Mononuclear cell (primary cell): ENCODE results near the gene METTL15. TPM values are rescaled to one million over a fixed set of nuclear protein-coding genes. Genes with fewer than 3 reads are reported as not detected.
"Not testable (repeated sequence)": the region's sequence is repeated elsewhere in the genome, so short reads cannot be mapped to it uniquely, and the experiment has no call there.

ENCODE experiments used
- H3K27me3 ChIP-seq: 2 replicates; pipeline ENCODE4 v1.6.0; 2011; ENCODE audit warnings: low read length, control low read depth; ENCODE audit not compliant: insufficient read depth
- H3K4me1 ChIP-seq: 2 replicates; pipeline ENCODE4 v1.5.1; 2011; ENCODE audit warnings: mild to moderate bottlenecking, low read length, control low read depth; ENCODE audit not compliant: insufficient read depth
- H3K4me3 ChIP-seq: 2 replicates; pipeline ENCODE4 v1.5.1; 2011; ENCODE audit warnings: mild to moderate bottlenecking, low read length, moderate library complexity
- H3K9me3 ChIP-seq: 2 replicates; pipeline ENCODE4 v1.5.1; 2011; ENCODE audit warnings: low read depth, mild to moderate bottlenecking, control low read depth, low read length
- total RNA-seq: library from RNA; depleted of rRNA; stranded (reverse); fragments of >200 nt; gene quantifications from one replicate; pipeline ENCODE4 v1.2.3, GENCODE V29; 2012

Gene METTL15
- total RNA-seq, 1 donor = 5.2 TPM

GRCh38 chr11:28137366-28137765, 29.2 kb downstream of the METTL15 start:
- Histone ChIP-seq H3K4me3 (no peak overlapping the region), H3K9me3 (peaks cover 25% of the 10 kb centered on the region), H3K27me3 (no peaks in the 10 kb centered on the region), H3K4me1 (no peaks in the 10 kb centered on the region)

DNA sequence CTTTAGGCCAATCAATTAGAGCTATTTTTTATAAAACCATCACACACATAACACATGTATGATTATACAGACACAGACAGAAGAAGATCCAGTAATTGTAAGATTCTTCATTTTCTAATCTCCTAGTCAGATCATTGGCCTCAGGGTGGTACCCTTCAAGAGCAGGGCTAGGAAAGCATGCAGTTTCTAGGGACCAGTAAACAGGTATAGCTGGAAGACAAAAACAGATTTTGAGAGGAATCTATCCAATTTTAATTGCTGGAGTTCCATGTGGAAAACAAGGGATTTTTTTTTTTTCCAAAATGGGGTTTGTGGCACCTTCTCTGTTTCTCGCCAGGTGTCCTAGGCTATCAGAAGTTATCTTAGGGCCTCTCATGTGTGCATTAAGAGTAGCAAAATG, 29.6 kb downstream of the METTL15 start:
- H3K4me3 ChIP-seq = no peak overlapping the region
- no peaks in the 10 kb centered on the region for H3K4me1 ChIP-seq
- H3K9me3 ChIP-seq = peaks cover 25% of the 10 kb centered on the region

GRCh38 chr11:28139841-28140415, 31.7 kb downstream of the METTL15 start:
- Histone ChIP-seq H3K4me1 (no peaks in the 10 kb centered on the region), H3K9me3 (peaks cover 25% of the 10 kb centered on the region), H3K27me3 (no peaks in the 10 kb centered on the region), H3K4me3 (no peak overlapping the region)

More for the DNA sequence above, 29.6 kb downstream of the METTL15 start:
- H3K27me3 ChIP-seq = no peaks in the 10 kb centered on the region

DNA sequence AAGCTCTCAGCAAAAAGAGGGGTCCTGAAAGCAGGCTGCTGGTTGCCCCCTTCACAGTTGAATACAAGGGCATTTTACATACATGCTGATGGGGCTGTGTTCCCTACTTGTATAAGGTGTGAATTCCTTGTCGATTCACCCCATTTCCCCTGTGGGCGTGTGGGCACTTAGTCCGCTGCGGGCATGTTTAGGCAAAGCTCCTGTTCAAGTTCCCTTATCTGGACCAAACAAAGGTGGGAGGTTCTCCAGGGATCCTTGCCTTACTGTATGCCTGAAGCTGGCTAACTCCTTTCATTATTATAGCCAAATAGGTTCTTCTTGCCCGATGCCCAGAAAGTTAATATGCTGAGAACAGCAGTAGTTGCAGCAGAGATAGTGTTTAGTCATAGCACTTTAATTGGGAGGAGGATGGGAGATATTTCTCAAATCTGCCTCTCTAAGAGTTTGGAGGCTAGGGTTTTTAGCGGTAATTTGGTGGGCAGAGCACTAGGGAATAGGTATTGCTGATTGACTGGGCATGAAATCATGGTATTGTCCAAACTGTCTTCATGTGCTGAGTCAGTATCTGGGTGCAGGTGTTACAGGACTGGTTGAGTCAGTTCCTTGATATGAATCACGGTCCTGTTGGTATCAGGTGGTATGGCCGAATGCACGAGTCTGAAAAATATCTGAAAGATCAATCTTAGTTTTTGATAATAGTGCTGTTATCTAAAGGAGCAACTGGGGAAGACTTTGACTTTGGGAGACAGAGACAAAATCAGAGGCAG, 32.7 kb downstream of the METTL15 start:
- Histone ChIP-seq H3K4me3 (no peak overlapping the region), H3K27me3 (no peaks in the 10 kb centered on the region), H3K4me1 (no peaks in the 10 kb centered on the region), H3K9me3 (peaks cover 25% of the 10 kb centered on the region)

DNA sequence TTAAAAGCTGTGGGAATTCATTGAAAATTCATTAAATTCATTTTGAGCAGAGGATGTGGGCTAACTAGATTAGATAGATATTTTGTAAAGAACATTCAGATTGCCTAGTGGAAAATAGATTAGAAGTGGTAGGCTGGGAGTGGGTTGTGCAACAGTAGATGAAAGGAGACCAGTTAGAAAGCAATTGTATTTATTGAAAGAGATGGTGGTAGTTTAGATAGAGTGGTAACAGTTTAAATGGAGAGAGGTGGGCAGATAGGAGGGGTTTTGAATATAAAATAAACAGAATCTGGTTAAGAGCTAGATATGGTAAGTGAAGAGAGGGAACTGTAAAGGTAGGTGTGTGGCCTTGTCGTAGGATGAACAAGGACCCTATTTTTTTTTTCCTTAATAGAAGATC, 34.5 kb downstream of the METTL15 start:
- no peaks in the 10 kb centered on the region for H3K27me3 ChIP-seq
- no peaks in the 10 kb centered on the region for H3K4me1 ChIP-seq
- peaks cover 15% of the 10 kb centered on the region for H3K9me3 ChIP-seq
- no peak overlapping the region for H3K4me3 ChIP-seq

DNA sequence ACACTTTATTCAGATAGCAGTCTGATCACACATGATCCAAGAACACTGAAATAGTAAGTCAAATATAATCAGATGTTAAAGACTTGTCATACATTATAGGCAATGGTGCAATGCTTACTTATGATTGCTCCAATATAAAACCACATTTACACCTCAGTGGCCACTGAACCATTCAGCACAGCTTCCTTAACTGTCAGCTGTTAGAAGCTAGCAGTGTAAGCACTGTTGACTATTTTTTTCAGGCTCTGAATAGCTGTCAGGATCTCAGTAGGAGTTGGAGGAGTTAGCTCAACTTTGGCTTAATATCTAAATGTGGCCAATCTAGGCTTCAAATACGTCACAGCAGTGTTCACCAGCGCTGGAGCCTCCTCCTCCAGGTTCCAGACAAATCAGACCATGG, 36.6 kb downstream of the METTL15 start:
- H3K4me3 ChIP-seq = no peak overlapping the region
- peaks cover 8% of the 10 kb centered on the region for H3K9me3 ChIP-seq
- no peaks in the 10 kb centered on the region for H3K27me3 ChIP-seq
- H3K4me1 ChIP-seq = no peaks in the 10 kb centered on the region

DNA sequence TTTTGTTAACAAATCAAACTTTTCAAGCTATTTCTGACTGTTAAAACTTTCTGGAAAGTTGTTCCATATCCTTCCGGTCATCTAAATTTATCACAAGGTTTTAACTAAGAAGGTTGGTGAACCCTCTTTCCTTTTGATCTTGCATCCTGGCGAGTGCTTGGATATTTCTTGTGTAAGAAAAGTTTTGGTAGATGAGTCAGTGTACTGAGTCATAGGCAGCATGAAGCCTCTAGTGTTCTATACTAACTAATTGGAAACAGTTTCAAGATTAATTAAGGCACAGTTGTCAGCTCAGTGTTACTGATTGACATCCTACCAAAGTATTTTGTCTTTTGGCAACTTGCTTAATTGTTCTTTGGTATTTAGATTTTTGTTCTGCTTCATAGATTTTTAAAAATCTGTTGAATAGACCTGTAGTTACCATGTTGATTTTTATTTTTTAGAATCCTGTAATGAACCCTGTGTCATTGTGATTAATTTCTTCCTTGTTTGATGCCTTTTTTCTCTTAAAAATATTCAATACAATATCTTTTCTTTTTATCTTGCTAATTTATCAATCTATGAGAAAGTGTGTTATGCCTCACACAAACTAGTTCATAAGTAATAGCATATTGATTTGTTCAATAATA, 38.0 kb downstream of the METTL15 start:
- no peaks in the 10 kb centered on the region for H3K27me3 ChIP-seq
- H3K4me1 ChIP-seq = no peaks in the 10 kb centered on the region
- H3K9me3 ChIP-seq = no peaks in the 10 kb centered on the region
- H3K4me3 ChIP-seq = no peak overlapping the region

DNA sequence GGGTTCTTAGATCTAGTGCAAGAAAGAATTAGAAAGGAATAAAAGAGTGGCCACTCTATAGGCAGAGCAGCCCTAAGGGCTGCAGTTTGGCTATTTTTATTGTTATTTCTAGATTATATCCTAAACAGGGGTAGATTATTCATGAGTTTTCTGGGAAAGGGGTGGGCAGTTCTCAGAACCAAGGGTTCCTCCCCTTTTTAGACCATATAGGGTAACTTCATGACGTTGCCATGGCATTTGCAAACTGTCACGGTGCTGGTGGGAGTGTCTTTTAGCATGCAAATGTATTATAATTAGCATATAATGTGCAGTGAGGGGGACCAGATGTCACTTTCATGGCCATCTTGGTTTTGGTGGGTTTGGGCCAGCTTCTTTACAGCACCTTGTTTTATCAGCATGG, 44.6 kb downstream of the METTL15 start:
- no peaks in the 10 kb centered on the region for H3K27me3 ChIP-seq
- no peaks in the 10 kb centered on the region for H3K4me1 ChIP-seq
- H3K4me3 ChIP-seq = no peak overlapping the region
- H3K9me3 ChIP-seq = no peaks in the 10 kb centered on the region

DNA sequence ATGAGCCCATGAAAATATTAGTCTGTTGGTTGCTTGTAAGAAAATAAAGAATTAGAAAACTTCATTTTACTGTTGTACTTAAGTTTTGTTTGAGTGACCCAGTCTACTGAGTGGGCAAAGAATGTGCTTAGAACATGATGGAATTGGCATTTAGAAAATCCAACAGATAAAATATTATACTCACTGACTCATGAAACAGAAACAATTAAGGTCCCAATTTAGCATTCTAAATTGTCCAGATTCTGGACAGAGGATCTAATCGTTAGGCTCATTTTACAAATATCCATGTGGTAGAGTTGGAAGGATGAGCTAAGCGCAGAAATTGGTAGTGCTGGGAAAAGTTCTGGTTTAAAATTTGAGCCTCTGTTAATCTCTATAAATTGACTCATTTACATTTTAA, 45.4 kb downstream of the METTL15 start:
- Histone ChIP-seq H3K27me3 (no peaks in the 10 kb centered on the region), H3K9me3 (no peaks in the 10 kb centered on the region), H3K4me3 (no peak overlapping the region), H3K4me1 (no peaks in the 10 kb centered on the region)

DNA sequence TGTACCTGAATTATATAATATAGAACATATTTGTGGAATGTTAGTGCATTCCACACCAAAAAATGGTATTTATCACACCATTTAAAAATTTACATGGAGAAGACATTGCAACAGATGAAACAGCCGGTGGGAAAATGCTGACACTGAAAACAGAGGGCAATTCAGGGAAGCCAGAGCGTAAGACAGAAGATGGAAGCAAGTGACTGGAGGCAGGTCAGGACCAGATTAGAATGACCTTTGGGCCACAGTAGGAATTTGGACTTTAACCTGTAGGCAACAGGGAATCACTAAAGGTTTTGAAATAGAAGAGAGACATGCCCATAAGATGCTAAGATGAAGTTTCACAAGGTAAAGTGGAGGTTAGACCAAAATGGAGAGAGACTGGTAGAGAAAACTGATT, 60.5 kb downstream of the METTL15 start:
- H3K9me3 ChIP-seq = peaks cover 4% of the 10 kb centered on the region
- no peaks in the 10 kb centered on the region for H3K4me1 ChIP-seq
- H3K27me3 ChIP-seq = no peaks in the 10 kb centered on the region
- no peak overlapping the region for H3K4me3 ChIP-seq

- H3K9me3 ChIP-seq = peaks cover 8% of the 10 kb centered on the region
- no peaks in the 10 kb centered on the region for H3K27me3 ChIP-seq
- no peaks in the 10 kb centered on the region for H3K4me1 ChIP-seq
- H3K4me3 ChIP-seq = no peak overlapping the region
These were observed 61.6 kb downstream of the METTL15 start for GRCh38 chr11:28169816-28170215.

- Histone ChIP-seq H3K27me3 (no peaks in the 10 kb centered on the region), H3K9me3 (peaks cover 8% of the 10 kb centered on the region), H3K4me3 (no peak overlapping the region), H3K4me1 (no peaks in the 10 kb centered on the region)
These were observed 62.6 kb downstream of the METTL15 start for GRCh38 chr11:28170759-28171158.

GRCh38 chr11:28176351-28176750, 68.2 kb downstream of the METTL15 start:
- H3K4me3 ChIP-seq = no peak overlapping the region
- H3K9me3 ChIP-seq = peaks cover 8% of the 10 kb centered on the region
- H3K4me1 ChIP-seq = no peaks in the 10 kb centered on the region
- no peaks in the 10 kb centered on the region for H3K27me3 ChIP-seq

DNA sequence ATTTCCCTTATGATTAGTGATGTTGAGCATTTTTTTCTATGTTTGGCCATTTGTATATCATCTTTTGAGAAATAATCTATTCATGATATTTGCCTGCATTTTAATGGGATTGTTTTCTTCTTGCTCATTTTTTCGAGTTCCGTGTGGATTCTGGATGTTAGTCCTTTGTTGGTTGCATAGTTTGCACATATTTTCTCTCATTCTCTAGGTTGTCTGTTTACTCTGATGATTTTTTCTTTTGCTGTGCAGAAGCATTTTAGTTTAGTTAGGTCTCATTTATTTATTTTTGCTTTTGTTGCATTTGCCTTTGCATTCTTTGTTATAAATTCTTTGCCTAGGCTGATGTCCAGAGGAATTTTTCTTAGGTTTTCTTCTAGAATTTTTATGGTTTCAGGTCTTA, 87.3 kb downstream of the METTL15 start:
- Histone ChIP-seq H3K9me3 (peaks cover 4% of the 10 kb centered on the region), H3K4me3 (no peak overlapping the region), H3K27me3 (no peaks in the 10 kb centered on the region), H3K4me1 (no peaks in the 10 kb centered on the region)

- Histone ChIP-seq H3K4me3 (no peak overlapping the region), H3K27me3 (no peaks in the 10 kb centered on the region), H3K9me3 (no peaks in the 10 kb centered on the region), H3K4me1 (no peaks in the 10 kb centered on the region)
These were observed 101.7 kb downstream of the METTL15 start for GRCh38 chr11:28209906-28210305.

GRCh38 chr11:28222063-28222462, 113.9 kb downstream of the METTL15 start:
- H3K9me3 ChIP-seq, H3K4me3 ChIP-seq, H3K4me1 ChIP-seq, H3K27me3 ChIP-seq: not testable (repeated sequence)
